Measurements from ENCODE around the gene MRPL47.

MRPL47 gene

GRCh38 chr3:179591313-179591712, 13.1 kb downstream of the MRPL47 start:
- DNase-seq (ENCODE audit: low read depth in 2 of 2), result no peak

- no peak for DNase-seq (ENCODE audit: low read depth in 2 of 2)
Observed at GRCh38 chr3:179590669-179591068, 13.8 kb downstream of the MRPL47 start.

GRCh38 chr3:179589143-179589542, 15.3 kb downstream of the MRPL47 start:
- DNase-seq (ENCODE audit: low read depth in 2 of 2), result no peak

- no peak for DNase-seq (ENCODE audit: low read depth in 2 of 2)
Observed at GRCh38 chr3:179580992-179581391, 23.4 kb downstream of the MRPL47 start.

GRCh38 chr3:179565496-179565895, 38.9 kb downstream of the MRPL47 start:
- DNase-seq (ENCODE audit: low read depth in 2 of 2), result no peak

GRCh38 chr3:179563271-179563783, 41.1 kb downstream of the MRPL47 start:
- peak; percentile 22 to 39 for DNase-seq (ENCODE audit: low read depth in 2 of 2)

- peak; percentile 99 for DNase-seq (ENCODE audit: low read depth in 2 of 2)
Observed at GRCh38 chr3:179562591-179563270, 41.7 kb downstream of the MRPL47 start, which contains the start of gene ACTL6A. TSS of gene ACTL6A (plus strand) at chr3:179562926. CDS start at chr3:179563093, 167 bp downstream.

- no peak for DNase-seq (ENCODE audit: low read depth in 2 of 2)
Observed at GRCh38 chr3:179560791-179561190, 43.6 kb downstream of the MRPL47 start.

GRCh38 chr3:179558742-179559364, 45.6 kb downstream of the MRPL47 start:
- DNase-seq (ENCODE audit: low read depth in 2 of 2), result peak; percentile 52 to 56

- no peak for DNase-seq (ENCODE audit: low read depth in 2 of 2)
Observed at GRCh38 chr3:179551349-179552105, 52.9 kb downstream of the MRPL47 start.

GRCh38 chr3:179546814-179547241, 57.6 kb downstream of the MRPL47 start:
- DNase-seq (ENCODE audit: low read depth in 2 of 2), result no peak

- DNase-seq (ENCODE audit: low read depth in 2 of 2), result peak; percentile 76 to 81
Observed at GRCh38 chr3:179544981-179545645, 59.3 kb downstream of the MRPL47 start.

GRCh38 chr3:179542375-179542774, 62.1 kb downstream of the MRPL47 start:
- DNase-seq (ENCODE audit: low read depth in 2 of 2), result no peak

- DNase-seq (ENCODE audit: low read depth in 2 of 2), result no peak
Observed at GRCh38 chr3:179541596-179541995, 62.8 kb downstream of the MRPL47 start.

GRCh38 chr3:179541094-179541493, 63.3 kb downstream of the MRPL47 start:
- DNase-seq (ENCODE audit: low read depth in 2 of 2), result no peak

All from fibroblast of skin of left quadriceps (primary cell).